CD4-positive, alpha-beta T cell treated with Interleukin-4 for 4 hours (primary cell): ENCODE measurements around the gene MAP1LC3A.
A peak's percentile ranks its signal among the peaks of the same experiment; 100 is the strongest.

Experiments used
- DNase-seq: peaks from one replicate; pipeline ENCODE4 v3.0.0-alpha.2; 2020

Gene MAP1LC3A

GRCh38 chr20:34530342-34530741 lies 28.2 kb upstream of the MAP1LC3A start:
- DNase-seq = no peak

- DNase-seq = no peak
Observed at GRCh38 chr20:34531608-34532265, 26.8 kb upstream of the MAP1LC3A start.

- DNase-seq = no peak
Observed at GRCh38 chr20:34532320-34532719, 26.2 kb upstream of the MAP1LC3A start.

GRCh38 chr20:34532756-34533155 lies 25.8 kb upstream of the MAP1LC3A start:
- DNase-seq = no peak

DNA sequence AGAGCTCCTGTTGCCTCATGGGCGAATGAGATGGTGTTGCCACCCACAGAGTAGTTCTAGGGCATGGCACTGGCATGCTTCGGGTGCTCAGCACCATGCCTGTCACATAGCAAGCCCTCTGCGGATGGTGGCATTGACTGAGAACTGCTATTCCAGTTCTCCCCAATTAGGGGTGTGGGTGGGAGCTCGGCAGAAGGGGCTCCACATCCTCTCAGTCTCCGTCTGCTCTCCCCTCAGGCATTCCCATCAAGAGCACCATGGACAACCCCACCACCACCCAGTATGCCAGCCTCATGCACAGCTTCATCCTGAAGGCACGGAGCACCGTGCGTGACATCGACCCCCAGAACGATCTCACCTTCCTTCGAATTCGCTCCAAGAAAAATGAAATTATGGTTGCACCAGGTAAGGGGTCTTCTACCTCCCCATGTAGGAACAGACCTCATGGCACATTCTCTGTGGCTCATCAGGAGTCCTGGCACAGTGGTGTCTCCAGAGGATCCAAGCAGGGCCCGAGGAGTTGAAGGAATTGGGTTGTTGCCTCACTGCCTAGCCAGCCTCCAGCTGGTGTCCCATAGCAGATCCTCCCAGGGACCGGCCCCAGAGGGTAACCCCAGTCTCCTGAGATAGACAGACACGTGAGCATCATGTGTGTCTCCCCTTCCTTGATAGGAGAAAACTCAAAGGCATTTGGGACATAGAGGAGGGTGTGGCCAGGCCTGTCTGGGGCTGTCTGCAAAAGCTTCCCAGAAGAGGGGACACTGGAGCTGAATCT lies 23.9 kb upstream of the MAP1LC3A start:
- no peak for DNase-seq

- no peak for DNase-seq
Observed at GRCh38 chr20:34535301-34535840, 23.1 kb upstream of the MAP1LC3A start.

- DNase-seq = no peak
Observed at GRCh38 chr20:34535857-34536256, 22.7 kb upstream of the MAP1LC3A start.

DNA sequence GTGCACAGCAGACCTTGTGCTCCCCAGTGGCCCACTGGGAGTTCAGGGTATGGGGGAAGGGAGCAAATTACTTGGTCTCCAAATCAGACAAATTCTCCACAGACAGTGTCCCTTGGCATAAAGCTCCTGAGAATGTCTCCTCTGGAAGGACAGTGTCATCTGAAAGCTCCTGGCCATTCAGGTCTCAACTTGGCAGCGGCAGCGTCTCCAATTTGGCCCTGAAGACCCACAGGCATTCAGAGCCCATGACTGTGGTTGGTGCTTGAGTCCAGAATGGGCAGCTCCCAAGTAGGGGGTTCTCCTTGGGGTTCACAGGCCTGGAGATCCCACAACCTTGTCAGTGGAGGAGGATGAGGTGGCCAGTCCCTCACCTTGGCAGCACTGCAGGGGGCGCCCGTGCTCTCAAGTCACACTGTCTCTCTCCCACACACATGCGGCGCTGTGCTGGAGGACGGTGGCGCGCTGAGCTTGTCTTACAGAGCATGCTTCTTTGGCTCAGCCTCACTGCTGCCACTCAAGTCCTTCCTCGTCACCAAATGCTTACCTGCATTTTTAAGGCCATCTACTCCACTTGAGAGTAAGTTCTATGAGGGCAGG lies 21.6 kb upstream of the MAP1LC3A start:
- DNase-seq = peak; percentile 33

GRCh38 chr20:34537651-34538050 lies 20.9 kb upstream of the MAP1LC3A start:
- DNase-seq = no peak

DNA sequence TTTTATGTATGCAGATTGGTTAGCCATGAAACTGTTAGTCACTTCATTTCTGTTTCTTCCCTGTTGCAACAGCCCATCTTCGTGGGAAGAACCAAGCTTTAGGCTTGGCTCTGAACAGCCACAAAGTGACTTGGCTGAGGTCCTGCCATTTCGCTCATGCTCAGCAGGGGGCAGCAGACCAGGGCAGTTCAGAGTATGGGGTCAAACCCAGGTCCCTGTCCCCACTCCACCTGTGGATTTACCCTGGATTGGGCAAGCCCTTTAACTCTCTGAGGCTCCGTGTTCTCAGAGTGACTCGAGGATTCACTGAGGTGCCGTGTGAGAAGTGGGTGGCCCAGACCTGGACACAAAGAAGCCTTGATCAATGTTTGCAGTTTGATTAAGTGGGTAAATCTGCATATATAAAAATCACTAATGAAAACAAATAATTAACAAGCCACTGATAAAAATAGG lies 19.8 kb upstream of the MAP1LC3A start:
- DNase-seq = peak; percentile 52

DNA sequence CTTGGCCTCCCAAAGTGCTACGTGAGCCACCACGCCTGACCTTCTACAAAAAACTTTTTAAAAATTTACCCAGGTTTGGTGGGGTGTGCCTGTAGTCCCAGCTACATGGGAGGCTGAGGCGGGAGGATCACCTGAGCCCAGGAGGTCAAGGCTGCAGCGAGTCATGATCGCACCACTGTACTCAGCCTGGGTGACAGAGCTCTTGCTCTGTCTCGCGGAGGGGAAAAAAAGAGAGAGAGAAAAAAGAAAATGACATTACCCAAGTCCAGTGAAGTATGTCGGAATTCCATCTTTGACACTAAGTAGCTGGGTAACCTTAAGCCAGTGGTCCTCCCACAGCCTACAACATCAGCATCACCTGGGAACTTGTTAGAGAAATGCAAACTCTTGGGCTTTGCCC lies 18.8 kb upstream of the MAP1LC3A start:
- DNase-seq = no peak

GRCh38 chr20:34540596-34541263 lies 17.8 kb upstream of the MAP1LC3A start:
- DNase-seq = no peak

- DNase-seq = peak; percentile 58
Observed at GRCh38 chr20:34541264-34541901, 17.1 kb upstream of the MAP1LC3A start.

DNA sequence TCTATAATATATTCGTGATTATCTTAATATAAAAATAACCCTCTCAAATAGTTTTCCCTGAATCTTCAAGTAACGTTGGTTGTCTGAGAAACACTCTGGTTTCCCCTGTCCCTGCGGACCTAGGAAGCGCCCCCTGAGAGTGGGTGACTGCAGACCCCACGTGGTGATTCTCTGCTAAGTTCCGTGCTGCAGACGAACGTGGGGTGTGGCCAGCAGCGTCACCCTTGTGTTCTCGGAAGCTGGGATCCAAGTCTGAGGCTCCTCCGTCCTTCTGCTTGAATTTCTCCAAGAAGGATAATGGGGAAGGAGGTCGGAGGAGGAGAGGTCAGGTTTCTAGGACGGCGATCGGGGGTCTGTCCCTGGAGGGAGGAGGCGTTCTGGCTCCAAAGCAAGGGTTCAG lies 16.6 kb upstream of the MAP1LC3A start:
- no peak for DNase-seq

DNA sequence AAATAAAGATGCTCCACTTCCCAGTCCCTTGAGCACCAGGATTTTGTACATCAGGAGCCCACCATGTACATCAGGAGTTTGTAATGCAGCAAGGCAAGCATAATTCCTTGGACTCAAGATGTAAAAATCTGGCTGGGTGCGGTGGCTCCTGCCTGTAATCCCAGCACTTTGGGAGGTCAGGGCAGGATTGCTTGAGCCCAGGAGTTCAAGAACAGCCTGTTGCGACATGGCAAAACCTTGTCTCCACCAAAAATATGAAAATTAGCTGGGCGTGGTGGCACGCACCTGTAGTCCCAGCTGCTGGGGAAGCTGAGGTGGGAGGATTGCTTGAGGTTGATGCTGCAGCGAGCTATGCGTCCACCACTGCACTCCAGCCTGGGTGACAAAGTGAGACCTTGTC lies 16.1 kb upstream of the MAP1LC3A start:
- no peak for DNase-seq

GRCh38 chr20:34543463-34544056 lies 15.0 kb upstream of the MAP1LC3A start:
- no peak for DNase-seq

GRCh38 chr20:34544109-34544796 lies 14.3 kb upstream of the MAP1LC3A start:
- DNase-seq = no peak

DNA sequence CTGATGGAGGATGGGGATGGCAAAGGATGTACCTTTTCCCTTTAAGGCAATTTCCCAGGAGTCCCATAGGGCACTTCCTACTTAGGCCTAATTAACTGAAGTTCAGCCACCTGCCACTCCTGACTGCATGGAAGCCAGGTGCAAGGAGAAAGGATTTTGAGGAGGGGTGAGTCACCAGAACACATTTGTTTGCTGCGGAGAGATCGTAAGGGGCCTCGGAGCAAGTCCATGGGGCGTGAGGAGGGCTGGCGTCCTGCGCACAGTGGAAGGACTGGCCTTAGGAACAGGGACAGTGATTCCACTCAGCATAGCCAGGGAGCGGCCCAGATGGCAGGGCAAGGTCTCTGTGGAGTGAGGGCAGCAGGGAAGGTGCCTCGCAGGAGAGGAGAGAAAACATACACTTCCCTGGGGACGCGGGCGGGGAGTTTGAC lies 11.8 kb upstream of the MAP1LC3A start:
- DNase-seq = no peak

GRCh38 chr20:34547844-34548613 lies 10.5 kb upstream of the MAP1LC3A start:
- no peak for DNase-seq

DNA sequence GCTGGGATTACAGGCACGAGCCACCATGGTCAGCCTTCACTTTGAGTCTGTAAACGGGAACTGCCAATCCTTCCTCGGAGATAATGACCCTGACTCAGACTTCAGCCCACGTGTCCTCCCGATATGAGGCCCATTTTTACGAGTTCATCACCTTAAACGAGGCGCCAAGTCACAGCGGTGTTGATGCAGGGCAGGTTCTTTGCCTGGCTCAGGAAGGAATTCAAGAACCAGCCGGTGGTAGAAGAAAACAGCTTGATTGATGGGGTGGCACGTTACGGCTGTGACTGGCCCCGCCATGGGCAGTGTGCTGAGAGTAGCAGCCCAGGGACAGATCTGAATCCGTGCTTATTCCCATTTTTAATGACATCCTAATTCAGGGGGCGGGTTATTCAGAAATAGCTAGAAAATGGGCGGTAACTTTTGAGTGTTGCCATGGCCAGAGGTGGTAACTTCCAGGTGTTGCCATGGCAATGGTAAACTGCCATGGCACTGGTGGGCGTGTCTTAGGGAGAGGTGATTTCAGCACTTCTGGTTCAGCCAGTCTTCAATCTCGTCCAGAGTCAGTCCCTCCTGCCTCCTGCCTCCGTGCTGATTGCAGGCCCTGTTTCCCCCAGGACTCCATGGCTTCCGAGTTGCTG lies 9.1 kb upstream of the MAP1LC3A start:
- DNase-seq = no peak
